GM12864 (cell line): ENCODE results near the gene KLHL6.

Experiments used
- DNase-seq: peaks from one replicate; pipeline ENCODE4 v3.0.0-alpha.2; 2011; ENCODE audit warnings: low read depth
- H3K4me3 ChIP-seq: 2 replicates; pipeline ENCODE4 v1.5.1; 2011; ENCODE audit warnings: mild to moderate bottlenecking, low read depth, low read length, control low read depth
- CTCF ChIP-seq: IDR thresholded peaks from 2 replicates; pipeline ENCODE4 v1.5.1; 2011; ENCODE audit warnings: low read depth, mild to moderate bottlenecking, moderate library complexity, low read length, control low read depth, inconsistent platforms; ENCODE audit errors: missing control alignments

KLHL6 gene

GRCh38 chr3:183504597-183504996 lies 50.9 kb downstream of the KLHL6 start:
- DNase-seq = no peak
- no peak for TF ChIP-seq CTCF
- H3K4me3 ChIP-seq = no peak overlapping the region

GRCh38 chr3:183503746-183504145 lies 51.8 kb downstream of the KLHL6 start:
- no peak overlapping the region for H3K4me3 ChIP-seq
- DNase-seq = no peak
- TF ChIP-seq CTCF = no peak

- H3K4me3 ChIP-seq = no peak overlapping the region
- no peak for TF ChIP-seq CTCF
- DNase-seq = no peak
Observed at GRCh38 chr3:183502237-183503181, 53.0 kb downstream of the KLHL6 start.

- TF ChIP-seq CTCF = no peak
- H3K4me3 ChIP-seq = no peak overlapping the region
- no peak for DNase-seq
Observed at GRCh38 chr3:183500981-183501704, 54.4 kb downstream of the KLHL6 start.

- H3K4me3 ChIP-seq = no peak overlapping the region
- TF ChIP-seq CTCF = no peak
- no peak for DNase-seq
Observed at GRCh38 chr3:183500319-183500718, 55.2 kb downstream of the KLHL6 start.

GRCh38 chr3:183498634-183499033 lies 56.9 kb downstream of the KLHL6 start:
- no peak overlapping the region for H3K4me3 ChIP-seq
- no peak for DNase-seq
- TF ChIP-seq CTCF = no peak

GRCh38 chr3:183497313-183497712 lies 58.2 kb downstream of the KLHL6 start:
- no peak for TF ChIP-seq CTCF
- no peak for DNase-seq
- no peak overlapping the region for H3K4me3 ChIP-seq
